ENCODE measurements around the gene TRUB2.

TRUB2 gene

GRCh38 chr9:128271112-128271511, 51.1 kb downstream of the TRUB2 start:
- DNase-seq (ENCODE audit: extremely low read depth in 1 of 2, low read depth in 1 of 2), result no peak

GRCh38 chr9:128266868-128267590, 55.2 kb downstream of the TRUB2 start:
- no peak for DNase-seq (ENCODE audit: extremely low read depth in 1 of 2, low read depth in 1 of 2)

GRCh38 chr9:128265348-128265847, 56.8 kb downstream of the TRUB2 start:
- DNase-seq (ENCODE audit: extremely low read depth in 1 of 2, low read depth in 1 of 2), result no peak

- DNase-seq (ENCODE audit: extremely low read depth in 1 of 2, low read depth in 1 of 2), result no peak
Measured at GRCh38 chr9:128262687-128263086, 59.6 kb downstream of the TRUB2 start.

GRCh38 chr9:128260340-128260739, 61.9 kb downstream of the TRUB2 start:
- no peak for DNase-seq (ENCODE audit: extremely low read depth in 1 of 2, low read depth in 1 of 2)

GRCh38 chr9:128259156-128259555, 63.1 kb downstream of the TRUB2 start:
- no peak for DNase-seq (ENCODE audit: extremely low read depth in 1 of 2, low read depth in 1 of 2)

GRCh38 chr9:128258326-128258725, 63.9 kb downstream of the TRUB2 start:
- no peak for DNase-seq (ENCODE audit: extremely low read depth in 1 of 2, low read depth in 1 of 2)

- no peak for DNase-seq (ENCODE audit: extremely low read depth in 1 of 2, low read depth in 1 of 2)
Measured at GRCh38 chr9:128257907-128258306, 64.3 kb downstream of the TRUB2 start.

- DNase-seq (ENCODE audit: extremely low read depth in 1 of 2, low read depth in 1 of 2), result no peak
Measured at GRCh38 chr9:128257086-128257825, 65.0 kb downstream of the TRUB2 start.

Measured in stimulated activated CD8-positive, alpha-beta memory T cell treated with anti-CD3 and anti-CD28 coated beads, Interleukin-7, amount 100 ng/mL, for 48 hours (primary cell).